GM21786 (cell line): ENCODE data around the gene THAP12.
A peak's percentile ranks its signal among the peaks of the same experiment; 100 is the strongest.
"Not testable (repeated sequence)": the region's sequence is repeated elsewhere in the genome, so short reads cannot be mapped to it uniquely, and the experiment has no call there.

Source experiments
- ATAC-seq: cut with Tn5 transposase; IDR thresholded peaks from one replicate; pipeline ENCODE4 v1.9.1; 2021; ENCODE audit not compliant: unreplicated experiment

THAP12 gene

DNA sequence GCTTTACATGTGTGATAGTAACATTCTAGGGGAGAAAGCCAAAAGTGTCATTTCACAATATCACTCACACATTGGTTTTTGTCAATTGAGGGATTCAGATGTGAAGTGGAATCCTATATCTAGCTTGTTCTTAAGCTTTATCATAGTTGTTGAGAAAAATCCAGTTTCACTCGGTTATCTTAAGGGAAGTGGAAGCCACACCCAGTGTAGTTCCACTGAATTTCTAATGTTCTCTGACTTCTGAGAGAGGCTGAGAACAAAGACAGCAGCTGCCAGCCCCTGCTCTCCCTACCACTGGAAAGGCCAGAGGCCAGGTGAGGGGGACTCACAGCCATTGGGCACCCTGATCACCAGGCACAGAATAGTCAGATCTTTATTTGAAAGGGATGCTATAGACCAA lies 53.7 kb downstream of the THAP12 start:
- no peak for ATAC-seq

DNA sequence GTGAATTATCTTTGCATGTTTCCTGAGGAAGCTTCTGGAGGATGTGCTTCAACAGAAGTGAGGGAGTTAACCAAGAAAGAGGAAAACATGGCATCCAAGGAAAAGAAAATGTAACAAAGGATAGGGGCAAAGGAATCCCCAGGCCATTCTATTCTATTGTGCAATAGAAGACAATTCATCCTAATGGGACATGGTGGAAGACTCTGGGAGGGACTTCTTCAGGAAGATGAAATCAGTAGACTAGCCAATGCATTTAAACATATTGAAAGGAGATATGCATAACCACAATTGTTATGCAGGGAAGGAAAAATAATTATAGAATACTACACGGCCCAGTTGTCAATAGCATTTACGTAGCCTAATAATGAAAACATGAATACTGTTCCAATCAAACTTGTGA lies 55.7 kb downstream of the THAP12 start:
- no peak for ATAC-seq

DNA sequence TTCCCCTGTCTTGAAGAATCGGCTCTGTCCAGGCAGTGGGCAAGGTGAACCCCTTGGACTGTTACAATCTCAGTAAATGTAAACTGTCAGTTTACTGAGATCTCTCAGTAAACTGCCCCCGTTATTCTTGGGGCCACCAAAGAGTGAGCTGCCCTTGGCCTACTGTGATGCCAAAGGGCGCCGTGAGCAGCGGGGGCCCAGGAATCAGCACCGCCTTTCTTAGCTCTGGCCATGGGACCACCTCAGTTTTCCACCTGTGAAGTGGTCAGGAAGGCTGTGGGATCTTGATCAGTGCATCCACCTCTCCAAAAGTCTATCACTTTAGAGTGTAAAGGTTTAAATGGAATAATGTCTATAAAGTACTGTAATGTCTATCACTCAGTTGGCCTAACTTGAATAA lies 57.1 kb downstream of the THAP12 start:
- ATAC-seq, result no peak

DNA sequence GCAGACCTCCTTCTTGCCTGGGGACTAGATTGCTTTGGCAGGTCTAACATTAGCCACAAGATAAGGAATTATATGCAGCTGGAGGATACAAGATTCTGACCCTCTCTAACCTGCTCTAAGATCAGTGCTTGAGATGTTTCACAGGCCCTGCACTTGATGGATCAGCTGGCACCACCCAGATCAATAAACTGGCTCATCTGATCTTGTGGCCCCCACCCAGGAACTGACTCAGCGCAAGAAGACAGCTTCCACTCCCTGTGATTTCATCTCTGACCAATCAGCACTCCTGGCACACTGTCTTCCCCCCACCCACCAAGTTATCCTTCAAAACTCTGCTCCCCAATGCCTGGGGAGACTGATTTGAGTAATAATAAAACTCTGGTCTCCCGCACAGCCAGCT lies 57.6 kb downstream of the THAP12 start:
- ATAC-seq, result not testable (repeated sequence)

DNA sequence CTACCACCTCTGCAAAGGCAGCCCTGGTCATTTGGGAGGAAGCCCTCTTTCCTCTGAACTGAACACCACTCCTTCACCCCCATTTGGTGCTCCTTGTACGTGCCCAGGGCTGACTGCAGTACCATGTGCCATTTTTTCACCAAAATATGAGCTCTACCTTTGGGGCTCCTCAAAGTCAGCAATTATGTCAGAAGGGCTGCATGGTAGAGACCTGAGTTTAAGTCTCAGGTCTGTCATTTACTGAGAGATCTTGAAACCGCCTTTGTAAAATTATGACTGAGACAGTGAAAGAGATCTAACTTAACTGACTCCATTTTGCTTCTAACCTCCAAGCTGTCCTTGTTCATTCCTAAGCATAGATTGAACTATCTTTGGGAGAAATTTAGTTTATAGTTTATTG lies 58.0 kb downstream of the THAP12 start:
- no peak for ATAC-seq

GRCh38 chr11:76322540-76322939 lies 58.4 kb downstream of the THAP12 start:
- ATAC-seq, result no peak

DNA sequence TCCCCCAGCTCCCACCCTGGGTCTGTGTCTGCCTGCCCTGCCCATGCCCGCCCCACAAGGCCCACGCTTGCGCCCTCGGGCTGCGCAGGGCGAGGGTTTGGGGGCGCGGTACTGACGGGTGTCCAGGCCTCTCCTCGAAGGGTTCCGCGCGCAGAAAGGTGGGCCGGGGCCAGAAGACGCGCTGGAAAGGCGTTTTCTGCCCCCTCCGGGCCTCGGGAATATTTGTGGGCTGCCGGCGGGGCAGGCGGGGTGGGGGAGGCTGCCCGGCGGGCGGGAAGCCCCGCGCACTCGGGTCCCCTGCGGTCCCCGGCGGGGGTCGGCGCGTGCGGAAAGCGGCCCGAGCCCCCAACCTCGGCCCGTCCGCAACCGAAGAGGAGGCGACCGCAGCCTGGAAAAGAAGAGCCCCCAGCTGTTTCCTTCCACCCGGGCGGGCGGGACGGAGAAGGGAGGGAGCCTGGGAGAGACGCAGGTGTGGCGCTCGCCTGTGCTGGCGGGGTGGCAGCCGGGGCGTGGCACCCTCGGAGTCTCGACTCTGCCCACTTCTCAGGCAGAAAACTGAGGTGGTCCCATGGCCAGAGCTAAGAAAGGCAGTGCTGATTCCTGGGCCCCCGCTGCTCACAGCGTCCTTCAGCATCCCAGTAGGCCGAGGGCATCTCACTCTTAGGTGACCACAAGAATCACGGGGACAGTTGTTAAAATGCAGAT lies 59.0 kb downstream of the THAP12 start:
- ATAC-seq, result no peak

GRCh38 chr11:76321340-76321739 lies 59.6 kb downstream of the THAP12 start:
- ATAC-seq, result no peak

DNA sequence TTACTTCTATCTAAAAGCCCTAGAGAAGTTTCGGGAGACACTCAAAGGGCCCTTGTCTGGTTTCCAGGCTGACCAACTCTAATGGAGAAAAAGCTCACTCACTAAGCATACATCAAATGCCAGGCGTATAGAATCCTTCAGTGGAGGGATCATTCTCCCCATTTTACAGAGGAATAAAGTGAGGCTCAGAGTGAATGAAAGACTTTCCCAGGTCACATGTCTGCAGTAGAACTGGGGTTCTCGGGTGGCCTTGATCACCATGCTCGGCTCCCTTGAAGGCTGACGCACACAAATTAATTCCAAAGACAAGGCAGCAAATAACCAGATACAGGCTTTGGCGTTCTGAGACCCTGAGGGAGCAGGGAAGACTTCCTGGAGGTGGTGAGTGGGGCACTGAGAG lies 60.0 kb downstream of the THAP12 start:
- ATAC-seq, result no peak

DNA sequence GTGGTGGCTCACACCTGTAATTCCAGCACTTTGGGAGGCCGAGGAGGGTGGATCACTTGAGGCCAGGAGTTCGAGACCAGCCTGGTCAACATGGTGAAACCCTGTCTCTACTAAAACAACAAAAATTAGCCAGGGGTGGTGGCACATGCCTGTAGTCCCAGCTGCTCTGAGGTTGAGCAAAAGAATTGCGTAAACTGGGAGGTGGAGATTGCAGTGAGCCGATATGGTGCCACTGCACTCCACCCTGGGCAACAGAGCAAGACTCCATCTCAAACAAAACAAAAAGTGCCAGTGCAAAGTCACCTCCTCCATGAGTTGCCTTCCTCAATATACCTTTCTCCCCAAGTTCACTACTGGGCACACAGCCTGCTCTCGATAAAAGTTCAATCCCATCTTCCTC lies 61.1 kb downstream of the THAP12 start:
- ATAC-seq, result not testable (repeated sequence)

DNA sequence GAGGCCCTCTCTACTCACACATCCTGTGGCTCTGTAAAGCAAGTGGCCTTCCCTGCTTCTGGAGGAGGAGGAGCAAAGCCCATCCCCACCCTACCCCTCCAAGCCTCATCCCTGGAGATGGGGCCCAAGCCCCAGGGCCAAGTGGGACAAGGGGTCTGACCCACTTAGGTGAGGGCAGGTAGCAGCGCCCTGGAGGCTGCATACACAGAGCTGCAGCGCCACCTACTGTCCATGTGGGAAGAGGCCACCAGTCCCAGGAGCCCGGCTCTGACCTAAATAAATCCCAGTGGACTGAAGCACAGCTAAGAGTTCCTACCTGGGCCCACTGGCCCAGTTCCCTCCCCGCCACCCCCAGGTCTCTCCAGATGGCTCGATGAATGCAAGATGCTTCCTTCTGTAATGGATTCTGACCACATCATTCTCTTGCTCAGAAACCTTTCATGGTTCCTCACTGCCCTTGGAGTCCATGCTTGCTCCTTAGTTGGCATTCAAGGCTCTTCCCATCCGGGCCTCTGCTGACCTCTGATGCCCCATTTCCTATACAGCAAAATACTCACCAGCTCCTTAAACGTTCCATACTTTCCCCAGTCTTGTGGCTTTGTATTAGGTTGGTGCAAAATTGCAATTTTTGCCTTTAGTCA lies 62.1 kb downstream of the THAP12 start:
- peak; percentile 55 for ATAC-seq

- no peak for ATAC-seq
Observed at GRCh38 chr11:76317296-76317695, 63.6 kb downstream of the THAP12 start.

- ATAC-seq, result no peak
Observed at GRCh38 chr11:76316726-76317125, 64.2 kb downstream of the THAP12 start.

DNA sequence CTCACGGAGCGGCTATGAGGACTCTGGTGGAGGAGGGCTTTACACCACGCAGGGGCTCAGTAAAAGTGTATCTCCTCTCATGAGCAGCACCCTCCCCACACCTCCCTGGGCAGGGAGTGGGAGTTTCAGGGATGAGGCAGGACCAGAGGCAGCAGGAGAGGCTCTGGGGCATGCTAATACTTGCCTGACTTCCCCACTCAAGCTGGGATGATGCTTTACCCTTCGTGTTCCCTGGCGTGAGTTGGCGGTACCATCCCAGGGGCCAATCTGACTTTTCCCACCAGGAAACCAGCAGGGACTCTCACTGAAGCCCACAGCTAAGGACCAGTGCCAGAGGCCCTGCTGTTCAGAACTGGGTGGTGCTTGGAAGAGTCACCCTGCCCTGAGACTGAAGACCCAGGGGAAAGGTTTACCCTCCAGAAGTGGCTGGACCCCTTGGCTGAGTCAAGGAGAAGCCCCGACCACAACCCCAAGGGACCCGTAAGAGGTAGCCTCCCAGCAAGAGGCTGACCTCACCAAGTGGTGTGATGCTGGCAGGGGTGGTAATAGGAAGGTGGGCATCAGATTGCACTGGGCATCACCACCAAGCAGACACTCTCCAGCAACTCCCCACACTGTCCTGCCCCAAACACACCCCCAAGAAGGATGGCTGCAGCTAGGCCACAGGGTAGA lies 65.6 kb downstream of the THAP12 start:
- no peak for ATAC-seq

DNA sequence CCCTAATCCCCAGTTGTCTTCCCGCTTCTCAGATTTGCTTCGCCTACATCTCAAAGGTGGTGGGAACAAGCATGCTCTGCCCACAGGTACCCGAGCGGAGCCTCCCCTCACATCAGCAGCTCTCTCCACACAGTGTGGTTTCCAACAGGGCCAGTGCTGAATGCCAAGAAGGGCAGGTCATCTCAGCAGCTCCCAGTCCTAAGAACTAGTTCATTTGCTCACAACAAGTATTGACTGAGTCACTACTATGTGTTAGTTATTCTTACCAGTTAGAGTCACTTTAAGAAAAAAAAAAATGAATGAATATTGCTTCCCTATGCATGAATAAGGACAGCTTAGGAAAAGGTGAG lies 66.2 kb downstream of the THAP12 start:
- no peak for ATAC-seq

DNA sequence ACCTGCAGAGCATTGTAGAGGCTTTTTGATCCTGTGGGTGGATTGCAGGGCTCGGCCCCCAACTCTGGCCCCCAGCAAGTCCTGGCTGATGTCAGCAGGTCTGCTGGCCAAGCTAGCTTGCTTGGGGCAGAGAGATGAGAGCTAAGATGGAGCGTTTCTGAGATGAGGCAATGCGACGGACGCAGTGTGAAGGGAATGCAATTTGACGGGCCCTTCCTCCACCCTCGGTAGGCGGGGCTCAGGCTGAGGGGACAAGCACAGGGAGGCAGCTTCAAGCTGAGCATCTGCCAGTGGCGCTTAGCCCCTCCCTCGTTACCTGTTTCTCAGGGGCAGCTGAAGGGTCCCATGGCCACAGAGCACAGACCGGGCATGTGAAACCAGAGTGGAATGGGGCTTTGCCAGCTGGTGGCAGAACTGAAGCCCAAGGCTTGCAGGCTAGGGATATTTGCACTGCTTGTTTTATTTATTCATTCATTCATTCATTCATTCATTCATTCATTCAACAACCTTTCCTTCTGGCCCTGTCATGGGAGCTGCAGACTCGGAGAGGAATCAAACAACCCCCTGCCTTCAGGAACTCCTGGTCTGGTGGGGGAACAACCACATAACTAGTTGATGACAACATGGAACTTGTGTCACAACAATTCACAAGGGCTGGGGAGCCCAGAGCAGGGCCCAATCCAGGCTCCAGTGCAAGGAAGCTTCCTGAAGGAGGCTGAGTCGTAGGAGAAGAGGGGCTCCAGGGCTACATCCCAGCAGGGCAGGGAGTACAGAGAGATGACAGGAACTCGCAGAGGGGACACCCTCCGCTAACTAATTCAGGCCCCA lies 66.8 kb downstream of the THAP12 start:
- ATAC-seq, result no peak

- ATAC-seq, result no peak
Observed at GRCh38 chr11:76313271-76313670, 67.7 kb downstream of the THAP12 start.

GRCh38 chr11:76310832-76311595 lies 69.9 kb downstream of the THAP12 start:
- ATAC-seq, result no peak

GRCh38 chr11:76307978-76308747 lies 72.8 kb downstream of the THAP12 start:
- ATAC-seq, result no peak

GRCh38 chr11:76307396-76307795 lies 73.5 kb downstream of the THAP12 start:
- ATAC-seq, result no peak
